NOMO-1 treated with dmso at 0.1 percent for 144 hours (cell line): Measurements from ENCODE around the gene IMMP2L.

Source experiments
- DNase-seq: peaks from one replicate; lab custom pipeline; 2025; ENCODE audit not compliant: unreplicated experiment; lab: John Stamatoyannopoulos, UW

IMMP2L gene

GRCh38 chr7:111010798-111011197 is 551.5 kb downstream of the IMMP2L start:
- no peak for DNase-seq

- no peak for DNase-seq
These were observed 552.7 kb downstream of the IMMP2L start for GRCh38 chr7:111009526-111010040.

- no peak for DNase-seq
These were observed 555.6 kb downstream of the IMMP2L start for GRCh38 chr7:111006691-111007090.

GRCh38 chr7:111006040-111006439 is 556.3 kb downstream of the IMMP2L start:
- no peak for DNase-seq

GRCh38 chr7:111005445-111005844 is 556.8 kb downstream of the IMMP2L start:
- no peak for DNase-seq

- DNase-seq: no peak
These were observed 557.9 kb downstream of the IMMP2L start for GRCh38 chr7:111004310-111004901.

- no peak for DNase-seq
These were observed 558.4 kb downstream of the IMMP2L start for GRCh38 chr7:111003883-111004282.

GRCh38 chr7:110994028-110994967 is 568.0 kb downstream of the IMMP2L start:
- no peak for DNase-seq

GRCh38 chr7:110988890-110989501 is 573.3 kb downstream of the IMMP2L start:
- no peak for DNase-seq

GRCh38 chr7:110988348-110988747 is 573.9 kb downstream of the IMMP2L start:
- DNase-seq: no peak

GRCh38 chr7:110987127-110987693 is 575.1 kb downstream of the IMMP2L start:
- no peak for DNase-seq

- no peak for DNase-seq
These were observed 578.4 kb downstream of the IMMP2L start for GRCh38 chr7:110983822-110984456.

- DNase-seq: no peak
These were observed 585.1 kb downstream of the IMMP2L start for GRCh38 chr7:110977127-110977737.

GRCh38 chr7:110975486-110975885 is 586.8 kb downstream of the IMMP2L start:
- DNase-seq: no peak

GRCh38 chr7:110974441-110974840 is 587.9 kb downstream of the IMMP2L start:
- no peak for DNase-seq

- no peak for DNase-seq
These were observed 588.9 kb downstream of the IMMP2L start for GRCh38 chr7:110973196-110973990.

GRCh38 chr7:110964775-110965174 is 597.5 kb downstream of the IMMP2L start:
- no peak for DNase-seq

GRCh38 chr7:110962826-110963225 is 599.5 kb downstream of the IMMP2L start:
- DNase-seq: no peak

GRCh38 chr7:110962374-110962773 is 599.9 kb downstream of the IMMP2L start:
- DNase-seq: no peak

GRCh38 chr7:110960811-110961210 is 601.5 kb downstream of the IMMP2L start:
- no peak for DNase-seq
